Epithelial cell of prostate (primary cell): ENCODE results near the gene CYLD.
A peak's percentile ranks its signal among the peaks of the same experiment; 100 is the strongest.

Experiments
- DNase-seq: peaks from one replicate; pipeline ENCODE4 v3.0.0-alpha.2; 2011; ENCODE audit warnings: low read depth, low spot score
- H3K27ac ChIP-seq: fragments of 450-650 bp; 2 replicates; pipeline ENCODE4 v1.5.1; 2017; ENCODE audit warnings: mild to moderate bottlenecking

The CYLD gene

DNA sequence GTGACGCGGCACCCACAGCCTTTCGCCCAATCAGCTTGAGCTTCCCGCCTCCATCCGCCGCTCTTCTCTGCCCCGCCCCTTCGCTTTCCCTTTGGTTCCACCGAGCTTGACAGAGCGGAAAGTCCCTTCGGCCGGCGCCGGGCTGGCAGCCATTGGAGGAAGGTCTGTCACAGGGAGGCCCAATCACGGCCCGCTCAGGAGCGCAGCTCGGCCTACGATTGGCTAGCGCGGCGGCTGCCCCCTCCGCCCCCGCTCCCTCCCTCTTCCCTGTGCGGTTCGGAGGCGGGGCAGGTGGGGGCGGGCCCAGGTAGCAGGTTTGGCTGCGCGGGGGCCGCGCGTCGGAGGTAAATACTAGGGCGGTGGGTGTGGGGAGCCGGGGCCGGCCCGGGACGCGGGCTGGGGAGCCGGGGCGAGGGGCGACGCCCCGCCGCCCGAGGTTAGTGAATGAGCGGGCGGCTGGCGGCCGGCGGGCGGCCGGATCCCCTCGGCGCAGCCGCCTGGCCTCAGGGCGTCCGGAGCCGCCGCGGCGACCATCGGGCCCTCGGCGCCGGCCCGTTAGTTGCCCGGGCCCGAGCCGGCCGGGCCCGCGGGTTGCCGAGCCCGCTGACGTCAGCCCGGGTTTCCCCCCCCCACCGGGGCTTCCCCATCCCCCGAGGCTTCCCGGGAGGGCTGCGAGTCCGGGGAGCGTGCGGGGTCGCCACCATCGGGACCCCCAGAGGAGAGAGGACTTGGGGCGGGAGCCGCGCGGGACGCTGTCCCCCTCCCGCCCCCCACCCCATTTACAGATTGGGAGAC lies at the start of gene CYLD:
Gene CYLD, plus strand, starts transcription at position 306 of the 795 bp plus-strand sequence. CDS start 7,613 bp downstream, outside the sequence.
- H3K27ac ChIP-seq = peak within 1 kb of the TSS; percentile 73
- DNase-seq = peak; percentile 97

DNA sequence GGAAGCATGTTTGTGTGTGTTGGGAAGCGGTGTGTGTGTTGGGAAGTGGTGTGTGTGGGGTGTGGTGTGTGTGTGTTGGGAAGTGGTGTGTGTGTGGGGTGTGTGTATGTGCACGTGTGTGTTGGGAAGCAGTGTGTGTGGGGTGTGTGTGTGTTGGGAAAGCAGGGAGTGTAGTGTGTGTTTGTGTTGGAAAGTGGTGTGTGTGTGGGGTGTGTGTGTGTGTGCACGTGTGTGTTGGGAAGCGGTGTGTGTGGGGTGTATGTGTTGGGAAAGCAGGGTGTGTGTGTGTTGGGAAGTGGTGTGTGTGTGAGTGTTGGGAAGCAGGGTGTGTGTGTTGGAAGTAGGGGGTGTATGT lies 49.3 kb upstream of the CYLD start:
- no peak overlapping the region for H3K27ac ChIP-seq
- no peak for DNase-seq

DNA sequence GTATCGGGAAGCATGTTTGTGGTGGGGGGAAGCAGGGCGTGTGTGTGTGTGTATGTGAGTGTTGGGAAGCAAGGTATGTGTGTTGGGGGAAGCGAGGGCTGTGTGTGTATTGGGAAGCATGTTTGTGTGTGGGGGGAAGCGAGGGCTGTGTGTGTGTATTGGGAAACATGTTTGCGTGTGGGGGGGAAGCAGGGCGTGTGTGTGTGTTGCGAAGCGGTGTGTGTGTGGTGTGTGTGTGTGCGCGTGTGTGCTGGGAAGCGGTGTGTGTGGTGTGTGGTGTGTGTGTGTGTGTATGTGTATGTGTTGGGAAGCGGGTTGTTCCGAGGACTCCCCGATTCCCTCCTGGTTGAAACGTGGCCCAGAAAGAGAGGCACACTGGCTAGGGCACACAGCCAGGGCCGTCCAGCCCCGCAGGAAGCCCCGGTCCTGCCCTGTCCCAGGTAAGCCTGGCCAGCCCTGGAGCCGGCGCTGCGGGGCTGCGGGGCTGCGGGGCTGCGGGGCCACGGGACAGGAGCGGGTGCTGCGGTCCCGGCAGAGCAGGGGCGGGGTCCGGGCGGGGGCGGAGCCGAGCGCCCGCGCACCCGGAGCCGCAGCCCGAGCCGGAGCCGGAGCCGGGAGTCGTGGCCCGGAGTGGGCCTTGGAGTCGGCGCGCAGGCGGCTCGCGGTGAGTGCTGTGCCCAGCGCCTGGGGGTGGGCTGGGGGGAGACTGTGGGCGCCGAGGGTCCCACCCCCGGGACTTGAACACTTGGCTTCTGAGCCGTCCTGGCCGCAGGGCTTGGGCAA lies 48.7 kb upstream of the CYLD start, which contains the start of gene NOD2:
Gene NOD2, plus strand, starts transcription at position 608 of the 783 bp plus-strand sequence. CDS start 5,890 bp downstream, outside the sequence.
- no peak for DNase-seq
- no peak within 1 kb of the TSS for H3K27ac ChIP-seq

DNA sequence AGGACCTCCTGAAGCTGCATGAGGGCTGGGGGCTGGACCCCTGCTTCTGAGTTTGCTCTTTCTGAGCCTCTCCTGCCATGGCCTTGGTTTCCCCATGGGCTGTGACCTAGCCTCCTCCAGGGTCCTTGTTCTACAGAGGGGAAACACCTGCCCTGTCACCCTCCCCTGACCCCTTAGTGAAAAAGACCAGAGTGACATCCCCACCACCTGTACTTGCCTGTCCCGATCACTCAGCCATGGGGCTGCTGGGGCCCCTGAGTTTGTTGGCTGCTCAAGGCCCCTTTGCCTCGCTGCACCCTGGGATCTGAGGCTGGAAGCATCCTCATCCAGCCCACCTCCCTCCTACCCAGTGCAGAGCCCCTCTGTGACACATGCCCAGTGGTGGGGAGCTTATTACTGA lies 47.7 kb upstream of the CYLD start:
- DNase-seq = no peak
- no peak overlapping the region for H3K27ac ChIP-seq

DNA sequence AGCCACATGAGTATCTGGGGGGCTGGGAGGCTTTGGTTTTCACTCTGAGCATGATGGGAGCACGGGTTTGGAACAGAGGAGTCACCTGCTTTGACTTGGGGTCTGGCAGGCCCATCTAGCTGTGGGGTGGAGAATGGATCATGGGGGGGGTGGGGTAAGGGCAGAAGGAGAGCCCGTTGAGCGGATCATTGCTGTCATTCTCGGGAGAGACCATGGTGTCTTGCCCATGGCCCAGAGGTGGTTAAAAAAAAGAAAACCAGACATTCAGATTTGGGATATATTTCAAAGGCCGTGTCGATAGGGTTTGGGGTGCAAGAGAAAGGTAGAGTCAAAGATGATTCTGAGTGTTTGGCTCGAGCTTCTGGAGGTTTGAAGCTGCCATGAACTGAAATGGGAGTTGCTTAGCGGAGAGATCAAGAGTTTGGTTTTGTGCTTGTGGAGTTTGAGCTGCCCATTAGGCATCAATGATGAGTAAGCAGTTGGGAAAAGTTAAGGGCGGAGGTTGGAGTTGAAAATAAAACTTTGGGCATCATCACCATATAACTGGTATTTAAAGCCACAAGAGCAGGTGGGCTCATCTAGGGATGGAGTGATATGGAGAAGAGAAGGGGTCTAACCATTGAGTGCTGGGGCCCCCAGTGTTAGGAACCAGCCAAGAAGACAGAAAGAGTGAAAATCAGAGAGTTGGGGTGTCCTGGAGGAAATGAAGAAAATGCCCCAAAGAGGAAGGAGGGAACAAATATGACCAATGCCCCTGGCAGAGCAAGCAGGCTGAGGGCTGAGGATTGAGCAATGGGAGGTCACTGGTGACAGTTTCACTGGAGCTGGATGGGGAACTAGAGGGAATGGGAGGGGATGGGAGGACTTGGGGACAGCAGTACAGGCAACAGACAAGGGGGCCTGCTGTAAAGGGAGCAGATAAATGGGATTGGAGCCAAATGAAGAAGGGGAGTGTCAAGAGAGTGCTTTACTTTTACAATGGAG lies 46.6 kb upstream of the CYLD start:
- no peak for DNase-seq
- H3K27ac ChIP-seq = peak overlapping the region; percentile 59

DNA sequence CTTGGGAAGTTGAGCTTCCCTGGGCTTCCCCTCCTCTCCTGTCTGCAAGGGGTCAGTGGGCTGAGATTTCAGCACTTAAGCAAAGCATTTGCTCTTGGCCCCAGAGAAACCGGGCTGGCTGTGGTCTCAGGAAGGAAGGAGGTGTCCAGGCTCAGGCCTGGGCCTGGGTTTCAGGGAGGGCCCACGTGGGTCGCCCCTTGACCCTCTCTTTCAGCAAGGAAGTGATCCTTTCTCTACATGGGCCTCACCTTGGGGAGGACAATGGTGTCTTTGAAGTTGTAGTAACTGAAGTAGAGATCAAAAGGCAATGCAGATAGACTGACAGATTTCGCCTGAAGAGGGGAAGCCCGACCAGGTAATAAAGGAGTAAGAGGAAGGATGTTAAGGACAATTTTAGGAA lies 45.8 kb upstream of the CYLD start:
- H3K27ac ChIP-seq = peak overlapping the region; percentile 59
- DNase-seq = no peak

DNA sequence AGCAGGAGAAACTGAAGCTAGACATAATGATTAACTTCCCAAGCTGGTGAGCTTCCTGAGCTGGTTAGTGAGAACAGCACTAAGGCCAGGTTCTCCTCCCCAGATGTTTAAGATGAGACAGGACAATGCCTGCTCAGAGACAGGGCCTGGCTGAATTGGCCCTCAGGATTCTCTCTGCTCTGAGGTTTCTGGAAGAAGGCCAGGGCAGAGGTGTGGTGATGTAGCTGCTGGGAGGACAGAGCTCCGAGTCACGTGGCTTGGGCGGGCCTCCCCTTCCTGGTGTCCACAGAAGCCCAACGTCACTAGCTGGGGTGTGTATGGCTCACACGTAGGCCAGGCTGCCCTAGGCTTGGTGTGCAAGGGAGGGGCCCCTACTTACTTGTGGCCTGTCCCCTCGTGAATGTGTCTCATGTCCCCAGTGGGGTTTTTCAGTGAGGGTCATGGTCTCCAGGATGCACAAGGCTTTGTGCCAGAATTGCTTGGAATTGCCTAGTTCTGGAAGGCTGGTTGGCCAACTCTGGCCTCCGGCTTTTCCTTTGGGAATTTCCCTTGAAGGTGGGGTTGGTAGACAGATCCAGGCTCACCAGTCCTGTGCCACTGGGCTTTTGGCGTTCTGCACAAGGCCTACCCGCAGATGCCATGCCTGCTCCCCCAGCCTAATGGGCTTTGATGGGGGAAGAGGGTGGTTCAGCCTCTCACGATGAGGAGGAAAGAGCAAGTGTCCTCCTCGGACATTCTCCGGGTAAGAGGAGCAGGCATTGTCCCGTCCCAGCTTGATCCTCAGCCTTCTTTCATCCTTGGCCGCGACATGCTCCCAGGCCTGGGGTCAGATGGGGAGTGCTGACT lies 45.1 kb upstream of the CYLD start:
- DNase-seq = peak; percentile 92
- peak overlapping the region; percentile 59 for H3K27ac ChIP-seq

DNA sequence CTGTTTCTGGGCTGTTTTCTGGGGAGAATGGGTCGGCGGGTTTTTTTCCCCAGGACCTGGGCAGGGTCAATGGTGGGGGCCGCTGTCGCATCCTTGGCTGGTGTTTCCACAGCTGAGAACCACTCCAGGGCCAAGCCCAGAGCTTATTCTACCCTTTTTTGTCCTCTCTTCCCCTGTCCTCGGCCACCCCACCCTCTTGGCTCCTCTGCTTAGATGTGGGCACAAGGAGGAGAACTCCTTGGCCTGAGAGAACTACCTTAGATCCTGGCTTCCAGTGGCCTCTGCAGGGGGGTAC lies 44.5 kb upstream of the CYLD start:
- peak overlapping the region; percentile 59 for H3K27ac ChIP-seq
- DNase-seq = no peak

DNA sequence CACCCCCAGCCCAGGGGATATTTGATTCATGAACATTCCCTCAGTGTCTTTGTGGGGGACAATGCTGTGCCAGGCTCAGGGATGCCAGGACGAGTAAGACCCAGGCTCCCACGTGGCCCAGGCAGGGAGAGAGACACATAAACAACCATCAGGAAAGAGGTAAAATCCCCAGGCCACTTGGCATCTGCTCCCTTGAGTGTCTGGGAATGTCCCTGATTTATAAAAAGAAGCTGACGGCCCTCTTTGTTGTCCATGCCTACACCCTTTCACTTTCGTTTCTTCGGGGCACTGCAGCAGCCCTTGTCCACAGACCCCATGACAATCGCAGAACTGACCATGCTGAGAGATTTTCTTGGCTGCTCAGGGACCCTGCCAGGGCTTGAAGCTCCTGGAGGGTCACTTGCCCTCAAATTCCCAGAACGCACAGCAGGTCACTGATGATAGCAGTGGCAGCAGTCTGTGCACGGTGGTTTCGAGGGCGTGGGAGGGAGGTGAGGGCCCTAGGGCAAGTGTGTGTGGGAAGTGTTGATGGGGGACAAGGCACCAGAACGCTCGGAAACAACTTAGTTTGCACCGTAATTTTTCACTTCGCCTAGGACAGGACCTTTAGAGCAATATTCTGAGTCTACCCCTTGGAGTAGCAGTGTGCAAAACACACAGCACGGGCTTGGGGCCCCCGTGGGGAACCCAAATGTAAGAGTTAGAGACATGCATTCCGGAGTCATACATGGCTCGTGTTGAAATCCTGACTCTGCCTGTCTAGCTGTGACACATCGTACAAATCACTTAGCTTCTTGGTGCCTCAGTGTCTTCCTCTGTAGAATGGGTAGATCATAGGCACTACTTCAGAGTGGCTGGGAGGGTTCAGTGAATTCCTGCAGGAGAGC lies 43.8 kb upstream of the CYLD start:
- H3K27ac ChIP-seq = peak overlapping the region; percentile 59
- DNase-seq = no peak

DNA sequence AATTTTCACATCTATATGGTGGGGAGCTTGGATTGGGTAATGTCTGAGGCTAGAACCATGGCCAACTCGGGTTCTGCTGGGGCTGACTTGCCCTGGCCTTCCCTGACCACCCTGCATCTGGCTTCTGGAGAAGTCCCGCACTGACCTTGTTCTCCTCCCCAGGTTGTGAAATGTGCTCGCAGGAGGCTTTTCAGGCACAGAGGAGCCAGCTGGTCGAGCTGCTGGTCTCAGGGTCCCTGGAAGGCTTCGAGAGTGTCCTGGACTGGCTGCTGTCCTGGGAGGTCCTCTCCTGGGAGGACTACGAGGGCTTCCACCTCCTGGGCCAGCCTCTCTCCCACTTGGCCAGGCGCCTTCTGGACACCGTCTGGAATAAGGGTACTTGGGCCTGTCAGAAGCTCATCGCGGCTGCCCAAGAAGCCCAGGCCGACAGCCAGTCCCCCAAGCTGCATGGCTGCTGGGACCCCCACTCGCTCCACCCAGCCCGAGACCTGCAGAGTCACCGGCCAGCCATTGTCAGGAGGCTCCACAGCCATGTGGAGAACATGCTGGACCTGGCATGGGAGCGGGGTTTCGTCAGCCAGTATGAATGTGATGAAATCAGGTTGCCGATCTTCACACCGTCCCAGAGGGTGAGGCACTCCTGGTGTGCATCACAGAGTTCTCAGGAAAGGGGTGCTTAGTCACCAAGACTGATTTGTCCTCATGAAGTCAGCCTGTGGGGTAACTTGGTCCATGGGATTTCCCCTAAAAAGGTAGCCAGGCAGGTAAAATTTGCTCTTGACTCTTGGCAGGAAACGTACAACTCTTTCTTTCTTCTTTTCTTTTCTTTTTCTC lies 42.3 kb upstream of the CYLD start:
- DNase-seq = peak; percentile 97
- peak overlapping the region; percentile 83 for H3K27ac ChIP-seq

DNA sequence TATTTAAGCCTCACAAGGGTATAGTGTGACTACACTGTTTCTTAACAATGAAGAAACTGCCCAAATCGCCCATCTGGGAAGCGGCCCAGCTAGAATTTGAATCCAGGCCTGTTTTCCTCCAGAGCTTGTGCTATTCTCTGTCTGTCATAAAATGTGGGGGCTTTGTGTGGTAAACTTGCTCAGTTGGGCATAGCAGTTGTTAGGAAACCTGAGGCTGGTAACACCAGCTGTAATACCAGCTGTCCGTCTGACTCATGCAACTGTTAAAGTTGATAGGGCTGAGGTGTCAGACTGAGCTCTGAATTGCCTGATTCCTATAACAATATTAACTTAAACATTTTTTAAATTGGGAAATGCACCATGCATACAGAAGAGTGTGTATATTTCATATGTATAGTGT lies 39.2 kb upstream of the CYLD start:
- peak overlapping the region; percentile 35 for H3K27ac ChIP-seq
- DNase-seq = no peak

DNA sequence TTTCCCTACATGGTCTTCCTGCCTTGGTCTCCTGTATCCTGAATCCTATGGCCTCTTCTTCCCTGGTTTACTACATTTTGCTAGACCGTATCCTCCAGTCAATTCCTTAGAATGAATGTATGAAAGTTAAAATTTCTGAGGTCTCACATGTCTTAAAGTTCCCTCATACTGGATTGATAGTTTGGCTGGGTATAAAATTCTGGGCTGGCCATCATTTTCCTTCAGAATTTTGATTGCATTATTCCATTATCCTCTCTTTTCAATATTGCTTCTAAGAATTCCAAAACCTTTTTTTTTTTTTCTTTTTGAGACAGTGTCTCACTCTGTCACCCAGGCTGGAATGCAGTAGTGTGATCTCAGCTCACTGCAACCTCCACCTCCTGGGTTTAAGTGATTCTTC lies 37.6 kb upstream of the CYLD start:
- DNase-seq = no peak
- no peak overlapping the region for H3K27ac ChIP-seq

DNA sequence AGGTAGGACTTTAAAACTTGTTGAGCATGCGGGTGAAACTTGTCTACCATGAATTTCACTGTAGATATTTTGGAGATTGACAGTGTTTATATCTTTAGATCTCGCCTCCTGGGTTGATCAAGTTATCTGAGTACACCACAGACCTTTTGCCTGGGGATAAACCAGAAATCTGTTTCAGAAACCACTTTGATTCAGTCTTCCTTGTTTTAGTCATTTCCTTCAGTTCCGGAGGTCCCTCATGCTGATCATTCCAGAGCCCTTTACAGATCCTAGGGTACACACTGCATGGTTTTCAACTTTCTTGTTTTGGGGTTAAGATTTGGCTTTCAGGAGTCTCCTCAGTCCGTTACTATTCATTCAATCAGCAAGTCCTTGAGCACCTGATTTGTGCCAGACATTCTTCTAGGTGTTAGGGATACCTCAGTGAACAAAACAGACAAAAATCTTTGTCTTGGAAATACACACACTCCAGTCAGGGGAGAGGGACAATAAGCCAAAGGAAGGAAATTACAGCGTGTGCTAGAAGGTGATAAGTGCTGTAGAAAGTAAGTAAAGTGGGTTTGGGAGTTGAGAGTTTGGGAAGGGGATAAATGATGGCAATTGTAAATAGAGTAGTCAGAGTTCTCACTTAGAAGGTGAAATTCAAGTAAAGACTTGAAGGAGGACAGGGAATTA lies 36.3 kb upstream of the CYLD start:
- DNase-seq = no peak
- H3K27ac ChIP-seq = peak overlapping the region; percentile 40

DNA sequence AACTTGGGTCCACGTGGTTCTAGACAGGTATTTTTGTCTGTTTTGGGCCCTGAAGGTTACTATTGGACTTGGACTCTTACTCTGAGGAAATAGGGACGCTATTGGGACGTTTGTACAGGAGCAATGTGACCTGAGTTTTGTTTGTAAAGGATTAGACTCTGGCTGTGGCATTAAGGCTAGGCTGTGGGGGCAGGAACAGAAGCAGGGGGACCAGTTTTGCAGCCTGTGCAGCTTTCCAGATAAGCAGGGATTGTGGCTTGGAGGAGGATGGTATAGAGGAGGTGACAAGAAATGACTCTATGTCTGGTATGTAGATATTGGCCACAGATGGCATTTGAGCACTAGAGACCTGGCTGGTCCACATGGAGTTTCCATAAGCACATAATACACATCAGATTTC lies 35.6 kb upstream of the CYLD start:
- peak overlapping the region; percentile 40 for H3K27ac ChIP-seq
- no peak for DNase-seq

DNA sequence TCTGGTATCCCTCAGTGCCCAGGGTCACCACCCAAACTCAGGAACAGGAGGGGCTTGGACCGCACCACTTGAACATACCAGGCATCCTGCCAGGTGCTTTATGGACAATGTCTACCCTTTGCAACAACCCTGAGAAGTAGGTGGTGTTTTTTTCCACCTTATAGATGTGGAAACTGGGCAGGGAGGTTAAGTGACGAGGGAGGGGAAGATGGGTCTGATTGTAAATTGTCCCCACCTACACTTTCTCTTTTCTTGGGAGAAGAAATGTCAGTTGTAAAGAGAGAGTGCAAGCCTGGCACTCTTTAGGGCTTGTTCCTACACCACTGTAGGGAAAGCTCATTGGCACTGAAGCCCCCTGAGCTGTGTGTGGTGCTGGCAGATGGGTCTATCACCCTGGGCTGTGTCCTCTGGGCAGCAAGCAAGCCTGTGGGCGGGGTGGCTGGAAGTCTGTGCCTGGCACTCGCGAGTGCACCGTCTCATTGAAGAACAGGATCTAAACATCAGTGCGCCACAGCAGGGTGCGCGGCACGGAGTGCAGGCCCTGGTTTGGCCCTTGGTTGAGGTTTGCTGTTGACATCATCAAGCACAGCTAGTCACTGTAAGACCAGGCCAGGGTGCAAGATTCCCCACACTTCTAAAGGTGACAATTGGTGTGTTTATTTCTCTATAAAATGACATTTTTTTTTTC lies 33.4 kb upstream of the CYLD start:
- DNase-seq = no peak

DNA sequence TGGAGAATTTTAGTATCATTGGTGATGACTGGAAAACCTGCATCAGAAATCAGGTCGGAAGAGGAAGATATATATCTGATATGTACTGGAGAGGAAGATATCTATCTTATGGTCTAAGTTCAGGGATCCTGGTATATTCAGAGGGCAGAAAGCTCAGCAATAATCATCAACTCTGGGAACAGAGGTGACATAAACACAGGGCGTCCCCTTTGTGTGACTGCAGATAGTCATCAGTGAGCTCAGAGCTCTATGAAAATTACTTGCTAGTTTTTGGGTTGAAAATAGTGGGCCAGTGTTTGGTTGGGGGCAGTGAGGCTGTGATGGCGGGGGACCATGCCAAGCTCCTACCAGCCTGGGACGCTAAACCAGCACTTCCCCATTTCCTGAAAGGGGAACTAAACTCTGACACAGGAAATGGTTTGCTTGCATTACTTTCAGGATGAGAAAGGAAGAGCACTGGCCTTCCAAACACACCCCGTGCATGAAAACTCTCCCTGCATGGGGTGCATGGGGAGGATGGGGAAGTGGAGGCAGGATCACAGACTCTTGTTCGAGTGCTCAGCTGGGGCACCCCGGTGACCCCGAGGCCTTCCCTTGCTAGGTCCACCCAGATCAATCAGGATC lies 32.7 kb upstream of the CYLD start:
- DNase-seq = no peak
- H3K27ac ChIP-seq = no peak overlapping the region

More for the DNA sequence above, 33.4 kb upstream of the CYLD start:
- no peak overlapping the region for H3K27ac ChIP-seq
